ENCODE measurements around the gene PSMG2. TPM values are rescaled to one million over a fixed set of nuclear protein-coding genes. Genes with fewer than 3 reads are reported as not detected.
A peak's percentile ranks its signal among the peaks of the same experiment; 100 is the strongest.

The PSMG2 gene
- total RNA-seq, 2 experiments from 2014 or later: 112 to 133 TPM

DNA sequence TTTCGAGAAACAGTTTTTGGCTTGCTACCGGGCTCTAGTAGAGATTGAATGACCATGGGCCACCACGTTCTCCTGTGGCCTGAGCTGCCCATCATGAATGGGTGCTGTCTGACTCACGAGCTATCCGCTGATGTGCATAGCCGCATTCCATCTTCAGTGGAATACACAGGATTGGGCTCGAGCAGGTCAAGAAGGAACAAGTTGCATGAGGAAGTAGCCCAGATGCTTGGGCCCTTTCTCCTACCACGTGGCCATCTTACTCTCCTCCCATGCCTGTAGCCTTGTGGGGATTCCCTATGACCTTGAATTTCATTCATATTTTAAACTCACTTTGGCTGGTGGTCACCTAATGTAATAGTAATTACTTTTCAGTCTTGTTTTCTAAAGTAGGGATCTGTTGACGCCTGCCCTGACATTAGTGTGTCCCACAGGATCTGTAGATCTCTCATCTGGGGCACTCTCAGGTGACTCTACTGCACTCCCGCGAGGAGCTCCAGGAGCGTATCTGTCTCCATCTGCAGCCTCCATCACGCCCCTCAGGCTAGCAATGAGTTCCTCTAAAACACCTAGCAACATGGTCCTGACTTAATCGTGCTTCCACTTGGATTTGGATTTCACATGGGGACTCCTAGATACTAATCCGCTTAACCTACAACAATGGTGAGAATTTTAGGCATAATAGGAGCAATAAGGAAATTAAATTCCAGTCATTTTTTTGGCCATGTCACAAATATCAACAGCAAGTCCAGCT lies 67.8 kb downstream of the PSMG2 start:
- H3K27ac Mint-ChIP-seq: no peak overlapping the region
- CTCF ChIA-PET: interaction anchor here (0.9 kb wide), 1 partner anchor 134 kb away, joined by 5 read pairs; no protein-coding TSS in a partner anchor

GRCh38 chr18:12772111-12772510 lies 69.3 kb downstream of the PSMG2 start:
- ChIA-PET CTCF (interaction anchor here (0.9 kb wide), 1 partner anchor 132 kb away, joined by 5 read pairs; no protein-coding TSS in a partner anchor), POLR2A (no interaction called here)
- Mint-ChIP-seq H3K4me1 (peaks cover 18% of the 10 kb centered on the region), H3K4me3 (no peak overlapping the region), H3K36me3 (ENCODE audit: low read depth) (peaks cover 13% of the 10 kb centered on the region), H3K9me3 (peaks cover 5% of the 10 kb centered on the region), H3K27me3 (no peaks in the 10 kb centered on the region), H3K27ac (no peak overlapping the region)
- DNase-seq: no peak

More for the DNA sequence above, 67.8 kb downstream of the PSMG2 start:
- DNase-seq: no peak
- peaks cover 11% of the 10 kb centered on the region for H3K4me1 Mint-ChIP-seq
- H3K27me3 Mint-ChIP-seq: no peaks in the 10 kb centered on the region
- H3K4me3 Mint-ChIP-seq: no peak overlapping the region
- H3K9me3 Mint-ChIP-seq: no peaks in the 10 kb centered on the region
- H3K36me3 Mint-ChIP-seq (ENCODE audit: low read depth): peaks cover 9% of the 10 kb centered on the region
- POLR2A ChIA-PET: no interaction called here

GRCh38 chr18:12773369-12773768 lies 70.5 kb downstream of the PSMG2 start:
- ChIA-PET POLR2A (no interaction called here), CTCF (interaction anchor here (1.1 kb wide), 1 partner anchor 20 kb away, joined by 3 read pairs; no protein-coding TSS in a partner anchor)
- no peak overlapping the region for H3K27ac Mint-ChIP-seq
- peaks cover 13% of the 10 kb centered on the region for H3K36me3 Mint-ChIP-seq (ENCODE audit: low read depth)
- DNase-seq: no peak
- H3K9me3 Mint-ChIP-seq: peaks cover 5% of the 10 kb centered on the region
- H3K27me3 Mint-ChIP-seq: no peaks in the 10 kb centered on the region
- H3K4me3 Mint-ChIP-seq: no peak overlapping the region
- H3K4me1 Mint-ChIP-seq: peaks cover 18% of the 10 kb centered on the region

- POLR2A ChIA-PET: interaction anchor here (0.6 to 1.5 kb wide), 2 partner anchors 65 to 109 kb away, joined by 3 to 5 read pairs; partner anchors contain the start of gene PTPN2
- Mint-ChIP-seq H3K4me3 (peak overlapping the region; percentile 85), H3K36me3 (ENCODE audit: low read depth) (peaks cover 13% of the 10 kb centered on the region), H3K27me3 (no peaks in the 10 kb centered on the region), H3K4me1 (peaks cover 18% of the 10 kb centered on the region), H3K27ac (peak overlapping the region; percentile 92), H3K9me3 (peaks cover 5% of the 10 kb centered on the region)
- DNase-seq: no peak
- CTCF ChIA-PET: interaction anchor here (0.8 to 1.1 kb wide), 3 partner anchors 109 to 515 kb away, joined by 3 read pairs; partner anchors contain the start of gene PTPN2
Observed at GRCh38 chr18:12774982-12775381, 72.1 kb downstream of the PSMG2 start.

Other genes starting within 250 kb of the PSMG2 start
- 1 to 10 TPM; 1.3 to 2.9 TPM for gene SPIRE1, start 44.9 kb upstream of the PSMG2 start, total RNA-seq
- gene CEP76, start 319 bp upstream of the PSMG2 start, total RNA-seq: 10 to 100 TPM; 16.2 to 19.2 TPM
- gene PTPN2, start 181.2 kb downstream of the PSMG2 start, total RNA-seq: 10 to 100 TPM; 61.0 to 69.7 TPM
- gene SEH1L, start 245.0 kb downstream of the PSMG2 start, total RNA-seq: 10 to 100 TPM; 50.5 to 54.3 TPM

Data from activated CD4-positive, alpha-beta T cell treated with anti-CD3 and anti-CD28 coated beads, Interleukin-2, amount 10 ng/mL, durations not matched to agents 7 days and 5 days (primary cell).